Activated CD4-positive, alpha-beta T cell treated with anti-CD3 and anti-CD28 coated beads, Interleukin-2, amount 50 U/mL, for 48 hours (primary cell): ENCODE results near the gene ZNF282.
"Not testable (repeated sequence)": the region's sequence is repeated elsewhere in the genome, so short reads cannot be mapped to it uniquely, and the experiment has no call there.

Experiments used
- DNase-seq, 2 experiments: peaks; one replicate each; pipeline ENCODE4 v3.0.0-alpha.2; 2020

ZNF282 gene

GRCh38 chr7:149225656-149226055 lies 30.3 kb downstream of the ZNF282 start:
- DNase-seq = no peak

- not testable (repeated sequence) for DNase-seq
These were observed 31.0 kb downstream of the ZNF282 start for GRCh38 chr7:149226366-149226765.

GRCh38 chr7:149226840-149227494 lies 31.6 kb downstream of the ZNF282 start:
- no peak for DNase-seq

- DNase-seq = no peak
These were observed 33.6 kb downstream of the ZNF282 start for GRCh38 chr7:149228831-149229471.

GRCh38 chr7:149229526-149229925 lies 34.2 kb downstream of the ZNF282 start:
- no peak for DNase-seq

- DNase-seq = no peak
These were observed 37.0 kb downstream of the ZNF282 start for GRCh38 chr7:149232362-149232761.

- DNase-seq = not testable (repeated sequence)
These were observed 38.4 kb downstream of the ZNF282 start for GRCh38 chr7:149233655-149234204.

- DNase-seq = no peak
These were observed 42.2 kb downstream of the ZNF282 start for GRCh38 chr7:149237502-149237901.

- no peak for DNase-seq
These were observed 42.7 kb downstream of the ZNF282 start for GRCh38 chr7:149238051-149238450.

GRCh38 chr7:149239345-149240143 lies 44.2 kb downstream of the ZNF282 start, which contains the start of gene ZNF212:
Gene ZNF212, plus strand, starts transcription at chr7:149239651. Its CDS starts 128 bp downstream, at chr7:149239779.
- peak; percentile 91 to 93 for DNase-seq

GRCh38 chr7:149240637-149241036 lies 45.3 kb downstream of the ZNF282 start:
- no peak for DNase-seq

GRCh38 chr7:149241696-149242095 lies 46.4 kb downstream of the ZNF282 start:
- no peak for DNase-seq

- DNase-seq = peak; percentile 61 to 73
These were observed 49.9 kb downstream of the ZNF282 start for GRCh38 chr7:149245244-149245643.

GRCh38 chr7:149245744-149246143 lies 50.4 kb downstream of the ZNF282 start:
- DNase-seq = no peak

GRCh38 chr7:149248777-149249176 lies 53.4 kb downstream of the ZNF282 start:
- DNase-seq = peak; percentile 44 to 61

- not testable (repeated sequence) for DNase-seq
These were observed 54.8 kb downstream of the ZNF282 start for GRCh38 chr7:149250151-149250550.

GRCh38 chr7:149251518-149251917 lies 56.2 kb downstream of the ZNF282 start:
- not testable (repeated sequence) for DNase-seq

GRCh38 chr7:149252378-149252777 lies 57.0 kb downstream of the ZNF282 start:
- DNase-seq = no peak

- DNase-seq = no peak
These were observed 58.3 kb downstream of the ZNF282 start for GRCh38 chr7:149253665-149254064.

GRCh38 chr7:149254181-149254858 lies 59.0 kb downstream of the ZNF282 start:
- DNase-seq = no peak

- no peak for DNase-seq
These were observed 59.8 kb downstream of the ZNF282 start for GRCh38 chr7:149255174-149255573.

GRCh38 chr7:149256568-149256967 lies 61.2 kb downstream of the ZNF282 start:
- no peak for DNase-seq

GRCh38 chr7:149257146-149257545 lies 61.8 kb downstream of the ZNF282 start:
- no peak for DNase-seq
